GM12875 (cell line): ENCODE results near the gene TPRG1.

Experiments used
- H3K4me3 ChIP-seq: one replicate; pipeline ENCODE4 v1.5.1; 2011; ENCODE audit warnings: low read depth, low read length, control low read depth
- TF ChIP-seq, protein P1 (sequence below): IDR thresholded peaks from 2 replicates; pipeline ENCODE4 v1.5.1; 2011; ENCODE audit warnings: low read depth, mild to moderate bottlenecking, control low read depth, inconsistent platforms, low read length, moderate library complexity, borderline replicate concordance; ENCODE audit not compliant: insufficient read depth

TPRG1 gene

DNA sequence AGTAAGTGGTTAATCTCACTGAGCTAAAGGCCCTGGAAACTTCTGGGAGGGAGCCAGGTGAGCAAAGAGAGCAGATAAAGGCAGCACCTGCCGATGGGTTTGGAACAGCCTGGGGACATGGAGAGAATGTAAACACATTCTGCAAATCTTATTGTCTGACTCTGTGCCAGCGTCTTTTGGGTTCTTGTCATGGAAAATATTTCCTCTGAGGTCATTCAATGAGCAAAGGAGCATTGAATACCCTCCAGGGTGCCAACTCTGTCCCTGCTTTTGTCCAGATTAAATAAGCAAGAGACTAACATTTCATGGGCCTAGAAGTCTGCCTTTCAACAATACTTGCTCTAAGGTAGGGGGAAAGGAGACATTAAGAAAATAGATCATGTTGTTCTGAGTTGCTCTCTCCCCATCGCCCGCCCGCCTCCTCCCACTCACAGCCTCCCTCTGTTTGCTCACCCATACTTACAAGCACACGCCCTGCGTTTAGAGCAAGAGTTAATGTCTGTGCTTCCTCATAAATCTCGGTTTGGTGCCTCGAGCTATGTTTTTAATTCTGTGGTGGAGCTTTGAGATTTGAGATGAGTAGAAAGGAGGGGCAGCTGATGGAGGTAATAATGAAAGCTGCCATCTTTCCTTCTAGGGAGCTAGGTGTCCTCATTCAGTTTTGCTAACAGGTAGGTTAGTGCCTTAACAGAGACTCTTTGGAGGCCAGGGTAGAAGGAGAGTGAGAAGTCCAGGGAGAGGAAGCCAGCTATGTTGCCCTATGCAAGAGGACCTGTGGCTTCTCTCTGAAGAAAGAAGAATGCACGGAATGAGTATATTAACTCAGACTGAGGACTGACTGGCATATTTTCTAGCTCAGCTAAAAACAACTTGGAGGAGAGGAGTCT lies 132.9 kb downstream of the TPRG1 start:
- no peak overlapping the region for H3K4me3 ChIP-seq
- TF ChIP-seq, protein P1, sequence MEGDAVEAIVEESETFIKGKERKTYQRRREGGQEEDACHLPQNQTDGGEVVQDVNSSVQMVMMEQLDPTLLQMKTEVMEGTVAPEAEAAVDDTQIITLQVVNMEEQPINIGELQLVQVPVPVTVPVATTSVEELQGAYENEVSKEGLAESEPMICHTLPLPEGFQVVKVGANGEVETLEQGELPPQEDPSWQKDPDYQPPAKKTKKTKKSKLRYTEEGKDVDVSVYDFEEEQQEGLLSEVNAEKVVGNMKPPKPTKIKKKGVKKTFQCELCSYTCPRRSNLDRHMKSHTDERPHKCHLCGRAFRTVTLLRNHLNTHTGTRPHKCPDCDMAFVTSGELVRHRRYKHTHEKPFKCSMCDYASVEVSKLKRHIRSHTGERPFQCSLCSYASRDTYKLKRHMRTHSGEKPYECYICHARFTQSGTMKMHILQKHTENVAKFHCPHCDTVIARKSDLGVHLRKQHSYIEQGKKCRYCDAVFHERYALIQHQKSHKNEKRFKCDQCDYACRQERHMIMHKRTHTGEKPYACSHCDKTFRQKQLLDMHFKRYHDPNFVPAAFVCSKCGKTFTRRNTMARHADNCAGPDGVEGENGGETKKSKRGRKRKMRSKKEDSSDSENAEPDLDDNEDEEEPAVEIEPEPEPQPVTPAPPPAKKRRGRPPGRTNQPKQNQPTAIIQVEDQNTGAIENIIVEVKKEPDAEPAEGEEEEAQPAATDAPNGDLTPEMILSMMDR, result no peak

GRCh38 chr3:189305412-189305811 lies 133.6 kb downstream of the TPRG1 start:
- no peak overlapping the region for H3K4me3 ChIP-seq
- TF ChIP-seq, protein P1, result no peak

DNA sequence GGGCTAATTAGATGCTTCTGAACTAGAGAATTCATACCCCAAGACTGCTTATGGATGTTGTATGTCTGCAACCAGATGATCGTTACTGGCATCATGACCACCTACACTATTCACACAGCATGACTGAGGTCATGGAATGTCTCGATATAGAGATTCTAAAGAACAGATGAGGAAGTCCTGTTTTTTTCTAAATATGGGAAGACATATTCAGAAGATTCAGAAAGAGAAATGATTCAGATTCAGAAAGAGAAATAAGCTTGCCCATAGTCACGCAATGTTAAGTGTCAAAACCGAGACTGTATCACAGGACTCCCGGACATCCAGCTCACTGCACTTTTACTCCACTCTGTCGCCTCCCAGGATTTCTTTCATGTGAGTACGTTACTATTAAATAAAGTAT lies 136.2 kb downstream of the TPRG1 start:
- TF ChIP-seq, protein P1, result no peak
- peak overlapping the region; percentile 42 for H3K4me3 ChIP-seq

- TF ChIP-seq, protein P1, result no peak
- H3K4me3 ChIP-seq, result peak overlapping the region; percentile 42
Measured at GRCh38 chr3:189308608-189309007, 136.8 kb downstream of the TPRG1 start.

GRCh38 chr3:189309400-189309975 lies 137.7 kb downstream of the TPRG1 start:
- peak overlapping the region; percentile 44 for H3K4me3 ChIP-seq
- TF ChIP-seq, protein P1, result no peak

DNA sequence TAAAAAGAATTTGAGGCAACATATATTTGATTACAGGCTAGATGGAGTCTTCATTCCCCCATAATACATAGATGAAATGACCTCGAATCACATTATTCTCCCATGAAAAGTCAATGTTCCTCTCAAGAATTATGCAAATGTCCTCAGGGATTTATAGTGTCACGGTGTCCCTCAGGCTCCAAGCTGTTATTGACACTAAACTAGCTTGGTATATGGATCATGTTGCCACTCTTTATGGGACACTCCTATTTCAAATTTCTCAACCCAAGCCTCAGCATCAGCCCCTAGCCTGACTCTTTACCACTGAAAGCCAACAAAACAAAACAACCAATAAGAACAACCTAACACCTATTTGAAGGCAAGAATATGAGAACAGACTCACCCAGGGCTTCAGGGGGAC lies 139.8 kb downstream of the TPRG1 start:
- TF ChIP-seq, protein P1, result no peak
- H3K4me3 ChIP-seq, result no peak overlapping the region

DNA sequence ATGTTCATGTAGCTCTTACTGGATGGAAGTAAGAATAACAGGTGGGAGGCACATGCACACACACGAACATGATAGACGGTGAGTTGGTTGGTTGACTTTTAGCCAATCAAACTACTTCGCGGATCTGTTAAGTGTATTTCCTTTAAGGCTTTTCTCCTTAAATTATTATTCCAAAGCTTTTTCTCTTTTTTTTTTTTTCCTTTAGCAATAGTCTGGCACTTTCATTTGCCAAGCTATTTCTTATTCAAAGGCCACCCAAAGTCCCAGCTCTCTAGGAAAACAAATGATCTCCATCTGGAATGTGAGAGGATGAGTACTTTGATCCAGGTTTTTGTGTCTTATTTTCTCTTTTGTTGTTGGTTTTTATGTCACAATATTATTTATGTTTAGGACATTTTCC lies 141.1 kb downstream of the TPRG1 start:
- no peak overlapping the region for H3K4me3 ChIP-seq
- TF ChIP-seq, protein P1, result no peak
